Posterior vena cava (tissue), 2 donors: ENCODE measurements around the gene STXBP2. TPM values are rescaled to one million over a fixed set of nuclear protein-coding genes. Genes with fewer than 3 reads are reported as not detected.
A peak's percentile ranks its signal among the peaks of the same experiment; 100 is the strongest.

Experiments used
- DNase-seq: peaks from one replicate; pipeline ENCODE4 v3.0.0-alpha.2; 2020; ENCODE audit warnings: low spot score
- intact Hi-C, 2 donors: fragments of 100-400 bp; cut with DNase I; formaldehyde crosslinking; loops; one replicate each; pipeline versions ENCODE4 v1.14.1 to v1.14.2; 2022 to 2023
- total RNA-seq, 2 donors: library from RNA; stranded (reverse); fragmentation: NEBNext Ultra II Directional; extraction: Animal tissue kit (Norgen Biotek cat#: 25700); gene quantifications; one replicate each; pipeline ENCODE4 v1.2.1, GENCODE V29; 2021
- donor health status: DM: yes; HTN: yes; CAD: no.
- donor health status: DM: yes; HTN: yes; CAD: no.

Gene STXBP2
- total RNA-seq, 2 donors from 2014 or later, result 22.5 to 32.4 TPM

DNA sequence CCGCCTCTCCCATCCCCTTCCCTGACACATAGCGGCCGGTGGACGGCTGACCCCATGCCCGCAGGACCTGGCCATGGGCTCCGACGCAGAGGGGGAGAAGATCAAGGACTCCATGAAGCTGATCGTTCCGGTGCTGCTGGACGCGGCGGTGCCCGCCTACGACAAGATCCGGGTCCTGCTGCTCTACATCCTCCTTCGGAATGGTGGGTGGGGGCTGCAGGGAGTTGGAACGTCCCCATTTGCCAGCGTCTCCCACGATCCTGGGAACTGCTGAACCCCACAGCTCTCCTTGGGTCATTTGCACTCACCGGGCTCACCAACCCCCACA lies 7.6 kb downstream of the STXBP2 start:
- intact Hi-C loops, result no loop called here
- no peak for DNase-seq

DNA sequence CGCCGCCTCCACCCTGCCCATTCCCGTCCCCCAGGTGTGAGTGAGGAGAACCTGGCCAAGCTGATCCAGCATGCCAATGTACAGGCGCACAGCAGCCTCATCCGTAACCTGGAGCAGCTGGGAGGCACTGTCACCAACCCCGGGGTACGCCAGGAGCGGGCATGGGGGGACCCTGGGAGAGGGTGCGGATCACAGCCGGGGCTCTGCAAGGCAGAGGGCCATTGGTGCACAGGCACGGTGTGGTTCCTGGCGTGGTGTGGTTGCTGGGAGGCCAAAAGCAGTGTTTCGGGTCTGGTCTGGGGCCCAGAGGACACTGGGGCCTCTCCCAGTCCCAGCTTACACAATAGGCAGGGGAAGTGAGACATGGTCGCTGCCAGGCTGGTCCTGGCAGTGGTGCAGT lies 8.3 kb downstream of the STXBP2 start:
- no peak for DNase-seq
- intact Hi-C loops, result no loop called here

DNA sequence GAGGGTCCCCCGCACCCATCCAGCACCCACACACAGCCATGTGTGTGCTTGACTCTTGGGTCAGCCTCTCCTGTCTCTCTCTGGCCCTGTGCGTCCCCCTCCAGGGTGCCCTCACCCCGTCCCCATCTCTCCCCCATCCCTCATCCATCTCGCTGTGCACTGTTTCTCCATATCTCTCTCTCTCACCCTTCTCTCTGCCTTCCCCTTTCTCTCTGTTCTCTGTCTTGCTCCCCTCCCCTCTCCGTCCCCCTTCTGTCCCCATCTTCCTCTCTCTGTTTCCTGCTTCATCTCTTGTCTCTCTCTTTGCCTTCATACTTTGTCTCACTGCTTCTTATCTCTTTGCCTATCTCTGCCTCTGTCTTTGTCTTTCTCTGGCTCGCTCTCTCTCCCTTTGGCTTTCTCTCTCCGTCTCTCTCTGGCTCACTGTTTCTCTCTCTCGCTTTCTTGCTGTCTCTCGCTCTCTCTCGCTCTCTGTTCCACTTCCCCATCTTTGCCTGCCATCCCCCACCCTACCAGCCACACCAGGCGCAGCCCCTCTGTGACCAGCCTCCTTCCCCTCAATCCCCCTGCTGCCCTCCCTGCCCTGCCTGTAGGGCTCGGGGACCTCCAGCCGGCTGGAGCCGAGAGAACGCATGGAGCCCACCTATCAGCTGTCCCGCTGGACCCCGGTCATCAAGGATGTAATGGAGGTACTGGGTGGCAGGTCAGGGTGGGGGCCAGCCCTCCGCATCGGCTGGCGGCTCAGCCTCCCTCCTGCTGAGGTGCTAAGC lies 8.9 kb downstream of the STXBP2 start:
- intact Hi-C loops, result no loop called here
- no peak for DNase-seq

DNA sequence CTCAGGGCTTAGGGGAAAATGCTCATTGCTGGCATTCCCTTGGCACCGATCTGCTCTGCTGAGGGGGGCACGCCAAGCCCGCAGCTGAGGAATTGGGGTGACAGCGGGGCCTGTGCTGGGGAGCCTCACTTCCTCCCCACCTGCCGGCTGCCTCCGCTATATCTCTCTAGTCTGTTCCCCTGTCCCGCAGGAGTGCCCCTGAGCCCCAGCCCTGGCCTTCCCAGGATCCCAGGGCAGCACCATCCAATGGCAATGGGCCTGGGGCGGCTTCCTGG lies 9.5 kb downstream of the STXBP2 start:
- DNase-seq, result no peak
- intact Hi-C loops, result no loop called here

DNA sequence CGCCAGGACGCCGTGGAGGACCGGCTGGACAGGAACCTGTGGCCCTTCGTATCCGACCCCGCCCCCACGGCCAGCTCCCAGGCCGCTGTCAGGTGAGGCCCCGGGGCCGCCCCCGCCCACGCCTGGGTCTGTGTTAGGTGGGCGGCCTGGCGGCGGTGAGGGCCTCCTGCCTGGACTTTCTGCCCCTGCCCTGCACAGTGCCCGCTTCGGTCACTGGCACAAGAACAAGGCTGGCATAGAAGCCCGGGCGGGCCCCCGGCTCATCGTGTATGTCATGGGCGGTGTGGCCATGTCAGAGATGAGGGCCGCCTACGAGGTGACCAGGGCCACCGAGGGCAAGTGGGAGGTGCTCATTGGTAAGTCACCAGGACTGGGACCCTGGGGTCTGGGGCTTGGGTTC lies 10.2 kb downstream of the STXBP2 start:
- DNase-seq, result no peak
- intact Hi-C loops, result no loop called here

DNA sequence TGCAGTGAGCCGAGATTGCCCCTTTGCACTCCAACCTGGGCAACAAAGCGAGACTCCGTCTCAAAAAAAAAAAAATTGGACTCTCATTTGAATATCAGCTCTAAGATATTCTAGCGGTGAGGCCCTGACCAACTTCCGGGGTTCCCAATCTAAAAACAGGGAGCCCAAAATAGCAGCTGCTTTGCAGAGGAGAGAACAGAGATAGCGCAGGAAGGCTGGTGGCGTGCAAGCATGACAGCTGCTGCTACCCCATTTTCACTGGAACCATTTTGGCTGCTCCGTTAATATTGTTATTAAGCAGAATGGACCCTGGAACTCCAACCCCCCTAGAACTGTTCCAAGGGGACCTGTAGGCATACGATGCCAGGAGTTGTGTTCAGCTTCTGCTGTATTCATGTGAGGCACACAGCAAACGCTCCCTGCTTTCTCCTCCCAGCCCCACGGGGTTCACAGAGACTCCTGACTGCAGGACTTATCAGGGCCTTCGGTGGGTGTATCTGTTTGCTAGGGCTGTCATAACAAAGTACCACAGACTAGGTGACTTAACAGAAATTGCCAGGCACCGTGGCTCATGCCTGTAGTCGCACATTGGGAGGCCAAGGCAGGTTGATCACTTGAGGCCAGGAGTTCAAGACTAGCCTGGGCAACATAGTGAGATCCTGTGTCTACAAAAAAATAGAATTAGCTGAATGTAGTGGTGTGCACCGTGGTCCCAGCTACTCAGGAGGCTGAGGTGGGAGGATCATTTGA lies 11.5 kb downstream of the STXBP2 start:
- intact Hi-C loops, result no loop called here
- DNase-seq, result no peak

DNA sequence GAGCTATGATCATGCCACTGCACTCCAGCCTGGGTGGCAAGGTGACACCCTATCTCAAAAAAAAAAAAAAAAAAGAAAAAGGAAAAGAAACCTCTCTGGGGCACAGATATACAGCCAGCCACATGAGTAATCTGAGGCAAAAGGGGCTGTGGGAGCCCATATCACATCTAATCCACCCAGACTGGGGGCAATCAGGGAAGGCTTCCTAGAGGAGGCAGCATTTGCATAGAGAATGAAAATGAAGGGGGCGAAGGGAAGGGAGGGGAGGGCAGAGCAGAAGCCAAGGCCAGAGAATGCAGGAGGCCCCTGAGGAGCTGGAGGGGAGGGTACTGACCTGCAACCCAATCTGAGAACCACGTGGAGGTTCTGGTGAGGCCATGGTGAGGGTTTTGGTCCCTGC lies 13.2 kb downstream of the STXBP2 start:
- intact Hi-C loops, result loop anchor here in 1 of 2 donors (5.0 kb wide), 1 partner anchor 152 kb away; no protein-coding TSS in a partner anchor

DNA sequence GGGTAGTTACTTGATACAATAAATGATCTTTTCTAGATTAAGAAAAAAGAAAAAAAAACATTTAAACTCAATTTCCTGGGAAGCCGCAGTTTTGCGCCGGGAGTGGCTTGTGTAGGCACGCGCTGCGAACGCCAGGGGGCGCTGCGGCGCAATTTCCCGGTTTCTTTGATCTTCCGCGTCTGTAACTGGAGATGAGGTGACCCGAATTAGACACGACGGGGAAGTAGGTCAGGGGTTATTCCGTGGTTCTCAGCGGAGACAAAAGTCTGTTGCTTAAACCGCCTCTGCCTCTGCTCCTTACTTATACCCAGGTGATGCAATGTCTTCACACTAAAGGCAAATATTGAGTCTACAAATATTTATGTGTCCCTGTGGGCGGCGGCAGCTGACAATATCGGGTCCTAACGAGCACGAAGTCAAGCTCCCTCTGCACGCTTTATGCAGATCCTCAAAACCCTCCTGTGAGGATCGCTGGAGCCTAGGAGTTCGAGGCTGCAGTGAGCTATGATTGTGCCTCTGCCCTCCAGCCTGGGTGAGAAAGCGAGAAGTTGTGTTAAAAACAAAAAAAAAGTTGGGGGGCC lies 15.2 kb downstream of the STXBP2 start:
- intact Hi-C loops, result loop anchor here in 1 of 2 donors (5.0 kb wide), 1 partner anchor 150 kb away; no protein-coding TSS in a partner anchor
- DNase-seq, result peak; percentile 96

More for the DNA sequence above, 13.2 kb downstream of the STXBP2 start:
- DNase-seq, result no peak

DNA sequence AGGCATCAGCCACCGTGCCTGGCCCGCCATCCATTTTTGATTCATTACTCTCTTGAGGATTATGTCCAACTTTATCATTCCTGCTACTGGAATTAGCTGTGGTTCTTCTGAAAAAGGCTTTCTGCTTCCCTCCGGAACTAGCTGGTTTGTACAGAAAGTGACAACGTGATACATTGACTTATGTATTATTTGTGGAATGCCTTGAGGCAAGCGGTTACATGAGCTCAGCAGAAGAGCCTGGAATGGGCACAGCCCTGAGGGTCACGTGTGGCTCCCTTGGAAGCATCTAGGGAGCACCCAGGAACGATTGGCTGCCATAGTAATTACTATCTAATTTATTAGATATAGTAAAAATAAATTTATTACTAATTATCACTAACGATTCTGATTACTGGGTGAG lies 17.5 kb downstream of the STXBP2 start:
- DNase-seq, result no peak
- intact Hi-C loops, result loop anchor here in 1 of 2 donors (5.0 kb wide), 1 partner anchor 148 kb away; no protein-coding TSS in a partner anchor

DNA sequence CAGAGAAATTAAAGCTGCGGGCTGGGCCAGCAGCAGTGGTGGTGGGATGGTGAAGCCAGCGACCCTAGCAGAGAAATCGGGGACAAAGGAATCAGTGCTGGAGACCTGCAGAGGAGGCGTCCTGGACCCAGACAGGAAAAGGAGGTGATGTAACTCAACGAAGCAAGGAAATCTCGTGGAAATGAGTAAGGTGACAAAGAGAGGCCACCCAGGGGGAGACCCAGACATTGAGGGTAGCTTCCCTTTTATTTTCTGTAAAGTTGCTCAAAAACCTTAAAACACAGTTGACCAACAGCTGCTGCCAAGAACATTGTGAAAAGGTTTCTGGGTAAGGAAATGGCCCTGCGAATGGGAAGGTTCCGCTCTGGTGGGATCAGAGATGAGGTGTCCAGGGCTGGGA lies 18.7 kb downstream of the STXBP2 start:
- intact Hi-C loops, result no loop called here
- no peak for DNase-seq

DNA sequence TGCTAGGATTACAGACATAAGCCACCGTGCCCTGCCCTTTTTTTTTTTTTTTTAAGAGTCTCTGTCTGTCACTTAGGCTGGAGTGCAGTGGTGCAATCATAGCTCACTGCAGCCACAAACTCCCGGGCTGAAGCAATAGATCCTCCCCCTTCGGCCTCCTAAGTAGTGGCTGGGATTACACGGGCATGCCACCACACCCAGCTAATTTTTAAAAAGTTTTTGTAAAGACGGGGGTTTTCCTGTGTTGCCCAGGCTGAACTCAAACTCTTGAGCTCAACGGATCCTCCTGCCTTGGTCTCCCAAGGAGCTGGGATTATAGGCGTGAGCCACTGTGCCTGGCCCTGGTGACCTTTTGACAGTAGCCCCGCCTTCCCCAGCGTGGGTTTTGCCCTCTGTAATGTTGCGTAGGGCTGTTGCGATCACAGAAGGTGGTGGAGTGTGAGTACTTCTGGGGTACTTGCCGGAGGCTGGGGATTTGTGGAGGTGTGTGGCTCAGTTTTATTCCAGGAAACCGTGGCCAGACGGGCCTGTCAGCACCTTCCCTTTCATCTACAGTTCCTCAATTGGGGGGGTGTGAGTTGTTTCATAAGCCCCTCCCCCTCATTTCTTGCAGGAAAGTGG lies 20.3 kb downstream of the STXBP2 start:
- intact Hi-C loops, result no loop called here

DNA sequence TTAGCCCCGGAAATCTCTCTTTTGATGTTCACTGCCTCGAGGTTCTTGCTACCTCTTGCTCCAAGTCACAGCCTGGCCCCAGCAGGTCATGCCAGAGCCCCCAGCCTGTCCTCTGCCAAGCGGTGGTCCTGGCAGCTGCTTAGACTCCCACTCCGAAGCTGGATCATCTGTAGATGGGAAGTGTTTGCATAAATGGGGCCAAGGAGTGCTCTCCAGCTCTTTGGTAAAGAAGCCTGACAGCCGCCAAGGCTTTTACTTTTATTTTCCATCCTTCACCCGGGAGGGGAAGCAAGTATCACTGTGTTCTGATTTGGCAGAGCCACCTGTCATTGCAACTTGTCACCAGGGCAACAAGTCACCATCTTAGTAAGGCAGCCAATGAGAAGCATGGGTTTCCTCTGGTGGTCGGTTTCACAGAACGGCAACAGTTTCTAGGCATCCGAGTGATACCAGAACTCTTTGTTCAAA lies 21.3 kb downstream of the STXBP2 start:
- no peak for DNase-seq
- intact Hi-C loops, result no loop called here

More for the DNA sequence above, 20.3 kb downstream of the STXBP2 start:
- no peak for DNase-seq

DNA sequence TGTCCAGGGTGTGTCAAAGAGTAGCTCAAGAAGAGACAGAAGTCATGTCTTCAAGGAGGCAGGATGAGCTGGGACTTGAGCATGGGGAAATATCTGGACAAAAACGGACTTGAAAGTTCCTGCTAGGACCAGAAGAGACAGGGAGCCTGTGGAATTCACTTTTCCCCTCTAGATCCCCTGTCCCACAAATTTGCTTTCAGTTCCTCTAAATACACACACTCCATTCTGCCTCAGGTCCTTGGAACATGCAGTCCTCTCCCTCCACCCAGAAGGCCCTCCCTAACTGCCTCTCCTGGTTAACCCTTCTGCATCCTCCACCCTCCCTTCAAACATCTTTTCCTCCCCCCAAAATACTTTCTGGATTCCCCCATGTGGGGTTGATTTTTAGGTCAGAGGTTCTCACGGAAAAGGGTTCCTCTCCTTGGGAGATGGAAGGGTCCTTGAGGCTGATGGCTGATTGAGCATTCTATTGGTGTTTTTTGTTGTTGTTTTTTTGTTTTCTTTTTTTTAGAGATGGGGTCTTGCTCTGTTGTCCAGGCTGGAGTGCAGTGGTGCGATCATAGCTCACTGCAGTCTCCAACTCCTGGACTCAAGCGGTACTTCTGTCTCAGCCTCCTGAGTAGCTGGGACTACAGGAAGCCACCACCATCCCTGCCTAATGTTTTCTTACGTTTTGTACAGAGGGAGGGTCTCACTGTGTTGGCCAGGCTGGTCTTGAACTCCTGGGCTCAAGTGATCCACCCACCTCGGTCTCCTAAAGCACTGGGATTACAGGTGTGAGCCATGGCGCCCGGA lies 25.0 kb downstream of the STXBP2 start:
- DNase-seq, result no peak
- intact Hi-C loops, result no loop called here

DNA sequence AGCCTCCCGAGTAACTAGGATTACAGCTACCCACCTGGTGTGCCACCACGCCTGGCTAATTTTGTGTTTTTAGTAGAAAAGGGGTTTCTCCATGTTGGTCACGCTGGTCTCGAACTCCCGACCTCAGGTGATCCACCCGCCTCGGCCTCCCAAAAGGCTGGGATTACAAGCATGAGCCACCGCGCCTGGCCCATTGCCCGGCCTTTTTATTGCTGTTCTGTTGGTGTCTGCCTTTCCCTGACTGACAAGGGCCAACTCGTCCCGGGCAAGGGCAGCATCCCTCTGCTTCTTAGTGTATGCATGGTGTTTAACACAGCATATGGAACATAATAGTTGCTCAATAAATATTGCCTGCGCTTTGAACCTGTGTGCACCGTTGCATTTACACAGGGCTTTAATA lies 25.7 kb downstream of the STXBP2 start:
- no peak for DNase-seq
- intact Hi-C loops, result no loop called here

DNA sequence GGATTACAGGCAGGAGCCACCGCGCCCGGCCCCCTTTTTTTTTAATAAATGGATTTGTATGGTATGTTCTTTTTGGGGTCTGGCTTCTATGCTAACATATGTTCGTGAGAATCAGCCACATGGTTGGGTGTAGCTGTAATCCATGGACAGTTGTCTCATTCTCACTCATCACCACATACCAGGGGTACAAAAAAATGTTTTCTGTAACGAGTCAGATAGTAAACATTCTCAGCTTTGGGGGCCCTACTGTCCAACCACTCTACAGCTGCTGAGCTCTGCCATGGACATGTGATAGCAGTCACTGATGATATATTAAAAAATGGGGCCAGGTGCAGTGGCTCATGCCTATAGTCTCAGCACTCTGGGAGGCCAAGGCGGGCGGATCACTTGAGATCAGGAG lies 26.8 kb downstream of the STXBP2 start:
- intact Hi-C loops, result no loop called here
- DNase-seq, result no peak

DNA sequence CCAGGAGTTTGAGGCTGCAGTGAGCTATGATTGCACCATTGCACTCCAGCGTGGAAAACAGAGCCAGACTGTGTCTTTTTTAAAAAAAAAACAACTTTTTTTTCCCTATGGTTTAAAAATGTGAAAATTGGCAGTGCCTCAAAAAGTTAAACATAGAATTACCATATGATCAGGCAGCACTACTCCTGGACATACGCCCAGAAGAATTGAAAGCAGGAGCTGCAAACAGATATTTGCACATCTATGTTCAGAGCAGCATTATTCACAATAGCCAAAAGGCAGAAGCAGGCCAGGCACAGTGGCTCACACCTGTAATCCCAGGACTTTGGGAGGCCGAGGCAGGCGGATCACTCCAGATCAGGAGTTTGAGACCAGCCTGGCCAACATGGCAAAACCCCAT lies 28.2 kb downstream of the STXBP2 start:
- intact Hi-C loops, result no loop called here
- DNase-seq, result no peak

DNA sequence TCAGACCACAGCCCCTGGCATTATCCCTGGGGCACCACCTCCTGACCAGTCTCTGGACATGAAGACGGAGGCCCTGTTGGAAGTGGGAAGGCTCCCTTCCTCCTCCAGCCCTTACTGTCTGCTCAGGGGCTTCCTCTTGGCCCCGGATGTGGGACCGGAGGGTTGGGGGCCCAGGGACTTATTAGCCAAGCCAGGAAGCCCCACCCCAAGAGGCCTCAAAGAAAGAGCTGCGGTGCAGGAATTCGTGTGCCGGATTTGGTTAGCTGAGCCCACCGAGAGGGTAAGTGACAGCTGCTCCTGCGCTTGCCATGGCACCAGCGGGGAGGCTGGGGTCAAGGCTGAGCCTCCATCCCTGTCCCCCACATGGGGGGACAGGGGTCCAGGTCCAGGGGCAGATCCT lies 31.9 kb downstream of the STXBP2 start, which contains the start of gene RETN:
Gene RETN, plus strand, starts transcription at position 208 of the 400 bp plus-strand sequence. CDS start 278 bp downstream, outside the sequence.
- DNase-seq, result no peak
- intact Hi-C loops, result no loop called here

DNA sequence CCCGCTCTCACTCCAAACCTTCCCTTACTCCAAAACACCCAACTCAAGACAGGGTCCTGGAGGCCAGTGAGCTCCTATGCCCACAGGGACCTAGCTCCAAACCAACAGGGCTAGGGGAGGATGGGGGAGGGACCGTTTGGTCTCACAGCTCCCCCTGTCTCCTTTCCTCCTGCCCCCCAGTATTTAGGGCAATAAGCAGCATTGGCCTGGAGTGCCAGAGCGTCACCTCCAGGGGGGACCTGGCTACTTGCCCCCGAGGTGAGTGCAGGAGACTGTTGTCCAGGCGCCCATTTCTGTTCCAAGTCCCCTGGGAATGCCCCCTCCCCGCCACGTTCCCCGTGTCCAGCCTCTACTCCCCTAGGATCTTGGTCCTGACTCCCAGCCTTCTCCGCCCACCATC lies 32.7 kb downstream of the STXBP2 start:
- intact Hi-C loops, result loop anchor here in 1 of 2 donors (2.0 kb wide), 1 partner anchor 263 kb away; no protein-coding TSS in a partner anchor
- DNase-seq, result no peak

DNA sequence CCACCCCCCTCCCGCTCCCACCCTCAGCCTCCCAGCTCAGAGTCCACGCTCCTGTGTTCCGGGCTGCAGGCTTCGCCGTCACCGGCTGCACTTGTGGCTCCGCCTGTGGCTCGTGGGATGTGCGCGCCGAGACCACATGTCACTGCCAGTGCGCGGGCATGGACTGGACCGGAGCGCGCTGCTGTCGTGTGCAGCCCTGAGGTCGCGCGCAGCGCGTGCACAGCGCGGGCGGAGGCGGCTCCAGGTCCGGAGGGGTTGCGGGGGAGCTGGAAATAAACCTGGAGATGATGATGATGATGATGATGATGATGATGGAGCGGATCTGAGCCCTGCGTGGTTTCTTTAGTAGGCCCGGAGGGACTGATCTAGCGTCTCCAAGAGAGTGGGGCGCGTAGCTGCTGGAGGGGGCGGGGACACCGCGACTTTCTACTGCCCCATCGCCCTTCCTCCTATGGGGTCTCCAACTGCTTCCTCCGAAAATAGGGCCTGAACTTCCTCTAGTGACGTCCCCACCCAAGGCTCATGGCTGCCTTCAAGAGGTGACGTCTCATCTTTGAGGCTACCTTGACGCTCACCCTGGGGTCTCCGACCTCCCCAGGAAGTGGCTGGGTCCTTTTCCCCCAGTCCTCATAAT lies 33.4 kb downstream of the STXBP2 start:
- no peak for DNase-seq
- intact Hi-C loops, result loop anchor here in 1 of 2 donors (2.0 kb wide), 1 partner anchor 263 kb away; no protein-coding TSS in a partner anchor
